ENCODE results near the gene ZG16.

The ZG16 gene

GRCh38 chr16:29831490-29831889 lies 53.4 kb downstream of the ZG16 start:
- DNase-seq, result no peak

All from SW 1271 (cell line).